OCI-M1 (cell line): ENCODE data around the gene DOP1B.
"Not testable (repeated sequence)": the region's sequence is repeated elsewhere in the genome, so short reads cannot be mapped to it uniquely, and the experiment has no call there.

Source experiments
- DNase-seq: peaks from one replicate; lab custom pipeline; 2025; lab: John Stamatoyannopoulos, UW

DOP1B gene, protein sequence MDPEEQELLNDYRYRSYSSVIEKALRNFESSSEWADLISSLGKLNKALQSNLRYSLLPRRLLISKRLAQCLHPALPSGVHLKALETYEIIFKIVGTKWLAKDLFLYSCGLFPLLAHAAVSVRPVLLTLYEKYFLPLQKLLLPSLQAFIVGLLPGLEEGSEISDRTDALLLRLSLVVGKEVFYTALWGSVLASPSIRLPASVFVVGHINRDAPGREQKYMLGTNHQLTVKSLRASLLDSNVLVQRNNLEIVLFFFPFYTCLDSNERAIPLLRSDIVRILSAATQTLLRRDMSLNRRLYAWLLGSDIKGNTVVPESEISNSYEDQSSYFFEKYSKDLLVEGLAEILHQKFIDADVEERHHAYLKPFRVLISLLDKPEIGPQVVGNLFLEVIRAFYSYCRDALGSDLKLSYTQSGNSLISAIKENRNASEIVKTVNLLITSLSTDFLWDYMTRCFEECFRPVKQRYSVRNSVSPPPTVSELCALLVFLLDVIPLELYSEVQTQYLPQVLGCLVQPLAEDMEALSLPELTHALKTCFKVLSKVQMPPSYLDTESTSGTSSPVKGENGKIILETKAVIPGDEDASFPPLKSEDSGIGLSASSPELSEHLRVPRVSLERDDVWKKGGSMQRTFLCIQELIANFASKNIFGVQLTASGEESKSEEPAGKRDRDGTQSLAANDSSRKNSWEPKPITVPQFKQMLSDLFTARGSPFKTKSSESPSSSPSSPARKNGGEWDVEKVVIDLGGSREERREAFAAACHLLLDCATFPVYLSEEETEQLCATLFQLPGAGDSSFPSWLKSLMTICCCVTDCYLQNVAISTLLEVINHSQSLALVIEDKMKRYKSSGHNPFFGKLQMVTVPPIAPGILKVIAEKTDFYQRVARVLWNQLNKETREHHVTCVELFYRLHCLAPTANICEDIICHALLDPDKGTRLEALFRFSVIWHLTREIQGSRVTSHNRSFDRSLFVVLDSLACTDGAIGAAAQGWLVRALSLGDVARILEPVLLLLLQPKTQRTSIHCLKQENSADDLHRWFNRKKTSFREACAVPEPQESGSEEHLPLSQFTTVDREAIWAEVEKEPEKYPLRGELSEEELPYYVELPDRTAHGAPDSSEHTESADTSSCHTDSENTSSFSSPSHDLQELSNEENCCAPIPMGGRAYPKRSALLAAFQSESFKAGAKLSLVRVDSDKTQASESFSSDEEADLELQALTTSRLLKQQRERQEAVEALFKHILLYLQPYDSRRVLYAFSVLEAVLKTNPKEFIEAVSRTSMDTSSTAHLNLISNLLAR (N-terminal part only)

DNA sequence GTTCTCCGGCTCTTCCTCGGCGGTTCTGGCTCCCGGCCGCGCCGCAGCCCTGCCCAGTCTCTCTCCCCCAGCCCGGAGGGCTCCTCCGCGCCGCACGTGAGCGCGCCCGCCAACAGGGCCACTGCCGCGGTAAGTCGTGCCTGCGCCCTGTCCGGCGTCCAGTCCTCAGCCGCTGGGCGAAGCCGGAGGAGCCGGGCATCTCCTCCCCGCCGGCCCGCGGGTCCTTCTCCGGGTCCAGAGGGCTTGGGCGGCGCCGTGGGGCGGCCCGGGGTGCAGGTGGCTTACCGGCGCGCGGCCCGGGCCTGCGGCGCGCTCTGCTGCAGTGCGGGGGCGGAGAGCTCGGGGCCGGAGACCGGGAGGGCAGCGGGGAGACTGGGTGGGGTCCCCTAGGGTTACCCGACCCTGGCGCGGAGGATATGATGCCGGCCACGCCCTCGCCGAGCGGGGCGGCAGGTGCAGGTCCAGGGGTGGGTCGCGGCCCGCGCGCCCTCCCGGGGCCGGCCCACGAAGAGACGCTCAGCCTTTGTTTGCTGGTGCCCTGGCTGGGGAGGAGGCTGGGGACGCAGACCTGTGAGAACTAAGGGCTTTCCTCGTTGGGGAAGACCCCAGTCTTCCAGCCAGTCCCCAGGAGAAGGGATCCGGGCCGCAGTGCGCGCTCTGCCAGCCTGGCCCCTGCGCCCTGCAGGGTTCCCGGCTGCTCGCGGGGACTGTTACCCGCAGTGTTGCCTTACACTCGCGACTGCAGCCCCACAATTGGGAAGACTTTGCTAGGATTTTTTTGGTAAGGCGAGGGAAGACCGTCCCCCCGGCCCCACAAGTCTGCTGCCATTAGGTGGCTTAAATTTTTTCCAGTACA lies at the start of gene DOP1B:
TSS of gene DOP1B (plus strand) at position 10 of the 856 bp plus-strand sequence. CDS start 7,910 bp downstream, outside the sequence.
- peak; percentile 74 for DNase-seq

DNA sequence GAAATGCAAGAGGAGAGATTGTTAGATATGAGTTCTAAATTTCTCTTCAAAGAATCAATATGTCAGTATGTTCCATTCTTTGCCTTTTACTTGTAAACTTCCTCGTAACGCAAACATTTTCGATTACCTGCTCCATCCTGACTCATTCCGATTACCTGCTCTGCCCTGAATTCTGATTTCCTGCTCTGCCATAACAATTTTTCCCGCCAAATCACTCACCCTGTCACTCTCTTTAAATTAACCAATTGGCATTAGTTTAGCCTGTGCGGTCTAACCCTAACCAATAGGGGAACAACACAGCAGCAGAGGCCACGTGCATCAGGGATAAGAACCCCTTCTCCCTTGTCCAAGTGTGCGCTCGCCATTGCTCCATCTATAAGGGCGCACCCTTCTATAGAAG lies 46.8 kb upstream of the DOP1B start:
- no peak for DNase-seq

DNA sequence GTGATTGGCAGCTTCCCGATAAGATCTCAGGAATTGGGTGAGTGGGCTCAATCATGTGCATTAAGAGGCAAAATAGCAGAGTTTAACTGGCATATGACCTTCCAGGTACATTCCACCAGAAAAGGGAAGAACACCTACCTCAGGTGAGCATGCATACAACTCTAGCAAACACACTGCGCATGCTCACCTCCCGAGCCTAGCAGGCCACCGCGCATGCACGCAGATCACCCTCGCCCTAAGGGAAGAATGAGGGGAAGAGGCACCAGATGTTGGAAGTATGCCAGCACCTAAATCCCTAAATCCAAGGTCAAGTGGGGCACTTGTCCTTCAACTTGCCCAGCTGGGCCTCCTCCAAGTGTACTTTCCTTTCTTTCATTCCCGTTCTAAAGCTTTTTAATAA lies 45.4 kb upstream of the DOP1B start:
- DNase-seq: no peak

DNA sequence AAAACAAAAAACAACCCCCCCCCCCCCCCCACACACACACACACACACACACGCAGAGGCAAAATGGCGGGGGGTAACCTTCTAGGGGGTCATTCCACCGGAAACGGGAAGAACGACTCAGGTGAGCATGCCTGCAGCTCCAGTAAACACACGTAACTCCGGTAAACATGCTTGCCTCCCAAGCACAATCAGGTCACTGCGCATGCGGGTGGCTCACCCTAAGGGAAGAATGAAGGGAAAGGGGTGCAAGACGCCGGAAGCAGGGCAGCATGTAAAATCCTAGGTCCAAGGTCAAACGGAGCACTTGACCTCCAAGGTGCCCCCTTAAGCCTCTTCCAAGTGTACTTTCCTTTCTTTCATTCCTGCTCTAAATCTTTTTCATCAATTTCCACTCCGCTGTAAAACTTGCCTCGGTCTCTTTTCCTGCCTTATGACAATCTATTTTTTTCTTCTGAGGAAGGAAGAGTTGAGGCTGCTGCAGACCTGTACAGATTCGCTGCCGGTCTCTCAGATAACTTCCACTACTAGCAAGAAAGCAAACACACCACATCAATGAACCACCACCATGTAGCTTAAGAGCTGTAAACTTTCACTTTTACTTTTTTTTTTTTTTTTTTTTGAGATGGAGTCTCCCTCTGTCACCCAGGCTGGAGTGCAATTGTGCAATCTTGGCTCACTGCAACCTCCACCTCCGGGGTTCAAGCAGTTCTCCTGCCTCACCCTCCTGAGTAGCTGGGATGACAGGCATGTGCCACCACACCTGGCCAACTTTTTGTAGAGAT lies 42.8 kb upstream of the DOP1B start:
- DNase-seq: peak; percentile 77

DNA sequence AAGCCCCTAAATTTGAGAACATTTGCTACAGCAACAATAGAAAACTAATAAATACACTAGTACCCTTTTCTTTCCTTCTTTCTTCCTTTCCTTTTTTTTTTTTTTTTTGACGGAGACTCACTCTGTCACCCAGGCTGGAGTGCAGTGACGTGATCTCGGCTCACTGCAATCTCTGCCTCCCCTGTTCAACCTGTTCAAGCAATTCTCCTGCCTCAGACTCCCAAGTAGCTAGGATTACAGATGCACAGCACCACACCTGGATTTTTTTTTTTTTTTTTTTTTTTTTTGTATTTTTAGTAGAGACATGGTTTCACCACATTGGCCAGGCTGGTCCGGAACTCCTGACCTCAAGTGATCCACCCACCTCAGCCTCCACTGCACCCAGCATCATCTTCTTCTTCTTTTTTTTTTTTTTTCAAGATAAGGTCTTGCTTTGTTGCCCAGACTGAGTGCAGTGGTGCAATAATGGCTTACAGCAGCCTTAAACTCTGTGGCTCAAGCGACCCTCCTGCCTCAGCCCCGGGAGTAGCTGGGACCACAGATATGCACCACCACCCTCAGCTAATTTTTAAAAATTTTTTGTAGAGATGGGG lies 41.4 kb upstream of the DOP1B start:
- peak; percentile 40 for DNase-seq

DNA sequence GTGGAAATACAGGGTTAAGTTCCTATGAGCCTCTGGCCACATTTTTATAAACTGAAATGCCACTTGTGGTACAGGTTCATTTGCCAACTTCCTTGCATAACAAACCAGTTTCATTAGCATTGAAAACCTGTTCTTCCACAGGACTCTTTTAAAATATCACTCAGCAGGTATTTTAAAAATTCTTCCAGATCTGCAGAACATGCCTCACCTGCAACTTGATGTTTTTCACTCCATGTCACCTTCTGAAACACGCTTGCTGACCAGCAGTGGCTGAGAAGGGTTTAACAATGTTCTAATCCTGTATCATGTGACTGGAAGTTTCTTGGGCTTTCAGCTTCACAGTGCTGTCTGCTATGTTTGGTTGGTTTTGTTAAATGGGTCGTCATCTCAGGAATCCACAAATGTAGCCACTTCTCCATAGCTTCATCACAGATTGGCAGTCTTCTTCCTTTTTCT lies 39.3 kb upstream of the DOP1B start:
- DNase-seq: no peak

DNA sequence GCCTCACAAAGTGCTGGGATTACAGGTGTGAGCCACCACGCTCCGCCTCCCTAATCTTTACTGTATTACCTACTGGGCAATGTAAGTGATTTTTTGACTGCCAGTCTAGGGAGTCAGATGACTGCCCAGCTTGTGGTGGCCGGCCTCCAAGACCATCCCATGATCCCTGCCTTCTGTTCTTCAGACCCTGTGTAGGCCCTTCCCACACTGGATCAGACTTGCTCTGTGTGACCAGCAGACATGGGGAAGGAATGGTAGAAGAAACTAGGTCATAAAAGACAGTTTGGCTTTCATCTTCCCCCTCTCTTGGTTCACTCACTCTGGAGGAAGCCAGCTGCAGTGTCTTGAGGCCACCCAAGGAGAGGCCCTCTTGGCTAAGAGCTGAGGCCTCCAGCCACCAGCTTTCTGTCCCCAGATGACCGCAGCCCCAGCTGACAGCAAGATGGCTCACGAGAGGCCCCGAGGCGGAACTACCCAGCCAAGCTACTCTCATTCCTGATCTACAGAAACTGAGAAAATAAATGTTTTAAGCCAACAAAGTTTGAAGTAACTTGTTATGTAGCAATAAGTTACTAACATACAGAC lies 36.2 kb upstream of the DOP1B start:
- peak; percentile 46 for DNase-seq

DNA sequence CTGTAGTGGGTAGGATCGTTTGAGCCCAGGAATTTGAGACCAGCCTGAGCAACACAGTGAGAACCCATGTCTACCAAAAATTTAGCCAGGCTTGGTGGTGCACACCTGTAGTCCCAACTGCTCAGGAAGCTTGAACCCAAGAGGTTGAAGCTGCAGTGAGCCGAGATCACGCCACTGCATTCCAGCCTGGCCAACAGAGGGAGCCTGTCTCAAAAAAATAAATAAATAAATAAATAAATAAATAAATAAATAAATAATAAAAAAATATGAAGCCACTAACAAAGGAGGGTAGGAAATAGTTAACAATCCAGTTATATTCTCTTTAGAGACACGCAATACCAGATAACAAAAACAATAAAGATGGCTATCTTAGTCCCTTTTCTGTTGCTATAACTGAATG lies 33.6 kb upstream of the DOP1B start:
- DNase-seq: peak; percentile 36

DNA sequence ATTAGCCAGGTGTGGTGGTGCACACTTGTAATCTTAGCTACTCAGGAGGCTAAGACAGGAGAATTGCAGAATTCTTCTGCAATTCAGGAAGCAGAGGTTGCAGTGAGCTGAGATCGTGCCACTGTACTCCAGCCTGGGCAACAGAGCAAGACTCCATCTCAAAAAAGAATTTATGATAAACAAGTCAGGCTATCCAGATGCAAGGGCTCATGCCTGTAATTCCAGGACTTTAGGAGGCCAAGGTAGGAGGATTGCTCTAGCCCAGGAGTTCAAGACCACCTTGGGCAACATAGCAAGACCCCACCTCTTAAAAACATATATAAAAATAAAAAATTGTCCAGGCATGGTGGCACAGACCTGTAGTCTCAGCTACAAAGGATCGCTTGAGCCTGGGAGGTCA lies 32.2 kb upstream of the DOP1B start:
- DNase-seq: no peak

DNA sequence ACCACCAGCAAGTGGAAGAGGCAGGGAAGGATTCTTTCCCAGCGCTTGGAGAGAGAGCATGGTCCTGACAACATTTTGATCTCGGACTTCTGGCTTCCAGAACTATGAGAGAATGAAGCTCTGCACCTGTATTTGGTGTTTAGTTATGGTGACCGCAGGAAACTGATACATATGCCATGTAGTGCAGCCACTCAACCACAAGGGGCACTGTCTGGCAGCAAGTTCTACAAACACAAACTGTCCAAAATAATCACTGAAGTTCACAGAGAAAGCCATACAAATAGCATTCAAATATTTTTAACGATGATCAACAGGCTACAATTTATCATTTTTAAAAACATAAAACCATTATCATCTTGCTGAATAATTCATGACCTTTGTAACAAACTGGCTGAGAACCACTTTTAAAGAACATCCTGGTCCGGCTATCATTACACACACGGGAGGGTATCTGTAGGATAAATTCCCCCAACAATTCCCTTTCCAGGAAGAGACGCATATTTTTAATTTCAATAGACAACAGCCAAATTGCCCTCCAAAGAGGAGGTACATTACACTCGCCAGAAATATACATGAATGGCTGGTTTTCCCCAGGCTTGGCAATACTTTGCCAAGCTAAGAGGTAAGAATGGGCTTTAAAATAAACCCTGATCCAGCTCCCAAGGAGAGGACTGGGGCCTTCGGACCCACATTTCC lies 31.0 kb upstream of the DOP1B start:
- DNase-seq: peak; percentile 79

DNA sequence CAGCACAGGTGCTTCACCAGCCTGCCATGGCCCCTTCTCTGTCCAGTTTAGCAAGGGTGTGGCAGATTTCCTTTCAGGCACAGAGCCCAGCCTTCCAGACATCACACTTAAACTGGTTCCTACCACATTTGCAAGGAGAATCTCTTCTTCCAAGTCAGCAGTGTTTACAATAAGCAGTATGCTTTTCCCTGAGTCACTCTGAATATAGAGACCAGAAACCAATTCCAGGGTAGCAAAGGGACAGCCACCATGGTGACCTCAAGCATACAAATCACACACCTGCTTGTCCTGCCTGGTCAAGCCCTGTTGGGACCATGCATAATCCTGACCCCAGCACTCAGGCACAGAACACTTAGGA lies 30.4 kb upstream of the DOP1B start:
- no peak for DNase-seq

DNA sequence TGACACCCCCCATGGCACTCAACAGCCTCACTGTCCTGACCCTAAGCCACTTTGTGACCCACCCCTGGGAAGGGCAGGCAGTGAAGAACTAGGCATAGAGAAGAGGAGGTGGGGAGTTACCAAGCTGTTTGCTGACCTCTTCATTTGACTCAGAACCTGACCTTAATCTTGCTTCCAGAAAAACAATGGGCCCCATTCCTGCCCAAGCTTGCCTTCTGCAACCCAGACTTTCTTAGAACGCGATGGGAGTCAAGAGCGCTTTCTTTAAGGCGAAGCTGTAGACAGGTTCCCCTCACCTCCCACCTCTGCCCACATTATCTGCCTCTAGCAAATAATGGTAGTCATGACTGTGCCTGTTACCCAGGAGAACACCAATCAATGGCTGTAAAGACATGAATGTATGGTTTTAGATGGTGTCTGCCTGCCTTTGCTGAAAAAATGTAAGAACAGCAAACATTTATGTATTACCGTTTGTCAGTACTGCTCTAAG lies 30.0 kb upstream of the DOP1B start:
- no peak for DNase-seq

DNA sequence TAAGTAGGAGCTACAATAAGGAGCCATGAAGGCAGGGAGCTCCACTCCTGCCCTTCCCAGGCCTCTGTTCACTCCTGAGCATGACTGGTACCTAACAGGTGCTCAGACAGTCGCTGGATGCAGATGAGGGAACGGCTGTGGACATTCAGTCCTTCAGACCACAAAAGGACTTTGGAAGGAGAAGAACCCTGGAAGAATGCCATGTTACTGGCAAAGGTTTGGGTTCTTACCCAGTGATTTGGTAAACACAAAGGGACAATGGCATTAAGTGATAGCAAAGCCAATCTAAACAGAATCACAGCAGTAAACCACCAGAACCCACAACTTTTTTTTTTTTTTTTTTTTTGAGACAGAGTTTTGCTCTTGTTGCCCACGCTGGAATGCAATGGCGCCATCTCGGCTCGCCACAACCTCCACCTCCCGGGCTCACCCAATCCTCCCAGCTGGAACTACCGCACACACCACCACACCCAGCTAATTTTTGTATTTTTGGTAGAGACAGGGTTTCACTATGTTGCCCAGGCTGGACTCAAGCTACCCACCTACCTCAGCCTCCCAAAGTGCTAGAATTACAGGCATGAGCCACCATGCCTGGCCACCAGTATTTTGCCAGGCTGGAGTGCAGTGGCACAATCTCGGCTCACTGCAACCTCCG lies 29.2 kb upstream of the DOP1B start:
- DNase-seq: no peak

DNA sequence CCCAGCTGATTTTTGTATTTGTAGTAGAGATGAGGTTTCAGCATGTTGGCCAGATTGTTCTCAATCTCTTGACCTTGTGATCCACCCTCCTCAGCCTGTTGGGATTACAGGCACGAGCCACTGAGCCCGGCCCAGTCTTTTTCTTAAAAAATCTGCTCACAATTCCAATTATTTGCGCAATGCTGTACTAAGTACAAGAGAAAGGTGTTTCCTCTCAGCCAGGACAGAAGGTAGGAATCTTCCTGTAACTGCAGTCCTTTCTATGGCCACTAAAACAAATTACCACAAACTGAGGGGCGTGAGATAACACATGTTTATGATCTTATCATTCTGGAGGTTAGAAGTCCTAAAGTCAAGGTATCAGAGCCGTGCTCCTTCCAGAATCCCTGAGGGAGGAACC lies 28.6 kb upstream of the DOP1B start:
- no peak for DNase-seq

DNA sequence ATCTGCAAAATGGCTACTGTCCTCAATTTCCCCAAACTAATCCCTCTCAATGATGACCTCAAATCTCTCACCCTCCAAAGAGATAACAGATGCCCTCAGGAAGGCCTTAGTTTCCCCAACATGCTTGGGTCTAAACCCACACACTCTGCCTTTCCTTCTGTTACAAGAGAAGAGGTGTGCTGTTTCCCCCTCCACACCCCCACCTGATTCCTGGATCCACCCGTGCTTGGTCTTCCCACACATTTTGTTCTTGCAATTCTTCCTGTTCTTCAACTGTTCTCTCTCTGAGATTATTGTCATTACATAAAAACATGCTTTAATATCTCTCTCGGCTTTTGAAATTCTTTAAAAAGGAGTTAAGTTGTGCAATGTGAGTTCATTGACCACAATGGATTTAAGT lies 27.4 kb upstream of the DOP1B start:
- no peak for DNase-seq

DNA sequence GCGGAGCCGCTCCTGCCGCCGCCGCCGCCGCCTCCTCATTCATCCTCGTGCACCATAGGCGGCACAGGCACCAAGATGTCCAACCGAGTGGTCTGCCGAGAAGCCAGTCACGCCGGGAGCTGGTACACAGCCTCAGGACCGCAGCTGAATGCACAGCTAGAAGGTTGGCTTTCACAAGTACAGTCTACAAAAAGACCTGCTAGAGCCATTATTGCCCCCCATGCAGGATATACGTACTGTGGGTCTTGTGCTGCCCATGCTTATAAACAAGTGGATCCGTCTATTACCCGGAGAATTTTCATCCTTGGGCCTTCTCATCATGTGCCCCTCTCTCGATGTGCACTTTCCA lies 26.2 kb upstream of the DOP1B start:
- not testable (repeated sequence) for DNase-seq

DNA sequence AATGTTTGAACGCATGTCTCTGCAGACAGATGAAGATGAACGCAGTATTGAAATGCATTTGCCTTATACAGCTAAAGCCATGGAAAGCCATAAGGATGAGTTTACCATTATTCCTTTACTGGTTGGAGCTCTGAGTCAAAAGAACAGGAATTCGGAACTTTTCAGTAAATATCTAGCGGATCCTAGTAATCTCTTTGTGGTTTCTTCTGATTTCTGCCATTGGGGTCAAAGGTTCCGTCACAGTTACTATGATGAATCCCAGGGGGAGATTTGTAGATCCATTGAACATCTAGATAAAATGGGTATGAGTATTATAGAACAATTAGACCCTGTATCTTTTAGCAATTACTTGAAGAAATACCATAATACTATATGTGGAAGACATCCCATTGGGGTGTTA lies 25.8 kb upstream of the DOP1B start:
- not testable (repeated sequence) for DNase-seq

DNA sequence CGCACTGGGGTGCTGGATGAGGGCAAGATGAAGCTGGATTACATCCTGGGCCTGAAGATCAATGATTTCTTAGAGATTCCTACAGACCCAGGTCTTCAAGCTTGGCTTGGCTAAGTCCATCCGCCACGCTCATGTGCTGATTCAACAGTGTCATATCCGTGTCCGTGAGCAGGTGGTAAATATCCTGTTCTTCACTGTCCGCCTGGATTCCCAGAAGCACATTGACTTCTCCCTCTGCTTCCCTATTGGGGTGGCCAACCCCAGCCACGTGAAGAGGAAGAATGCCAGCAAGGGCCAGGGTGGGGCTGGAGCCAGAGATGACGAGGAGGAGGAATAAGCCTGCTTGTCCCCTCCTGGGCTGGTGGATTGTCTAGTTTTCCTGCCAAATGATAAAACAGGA lies 23.9 kb upstream of the DOP1B start:
- no peak for DNase-seq
